SK-N-SH (cell line): Measurements from ENCODE around the gene RHOBTB3. TPM values are rescaled to one million over a fixed set of nuclear protein-coding genes. Genes with fewer than 3 reads are reported as not detected.

Experiments used
- CTCF ChIA-PET: fragments of 300-600, 350-600 bp; formaldehyde crosslinking; extraction: SDS; loops from one replicate; lab custom pipeline; 2021; lab: Yijun Ruan, JAX
- POLR2A ChIA-PET: fragments of 350-600 bp; sonication (Branson Sonifier 250); formaldehyde crosslinking; extraction: SDS; loops from one replicate; lab custom pipeline; 2020; ENCODE audit warnings: antibody characterized with exemption, inconsistent platforms; lab: Yijun Ruan, JAX
- DNase-seq: peaks from one replicate; pipeline ENCODE4 v3.0.0; 2012
- H2AFZ ChIP-seq: fragments of 200-600 bp; sonication (generic); 2 replicates; pipeline ENCODE4 v1.8.1; 2016; ENCODE audit warnings: antibody characterized with exemption, mild to moderate bottlenecking, low read depth
- H3F3A ChIP-seq: fragments of 200-600 bp; sonication (generic); replicated peaks from 2 replicates; pipeline ENCODE3; 2016; ENCODE audit warnings: antibody characterized with exemption, mild to moderate bottlenecking; ENCODE audit not compliant: insufficient read depth
- H3K27ac ChIP-seq, 2 experiments: fragments of 200-500 bp in 1 of 2; fragments of 200-600 bp in 1 of 2; sonication (Bioruptor generic) in 1 of 2; sonication (generic), shearing (Covaris generic) in 1 of 2; 2 replicates each; pipeline versions ENCODE4 v1.5.1 to v1.6.1; 2014 to 2016; ENCODE audit warnings: low read depth in 2 of 2, inconsistent platforms in 1 of 2, low read length in 1 of 2, mild to moderate bottlenecking in 1 of 2, mixed read lengths in 1 of 2
- H3K27me3 ChIP-seq: fragments of 200-600 bp; sonication (generic), shearing (Covaris generic); 2 replicates; pipeline ENCODE4 v1.6.1; 2016; ENCODE audit warnings: mixed run types; ENCODE audit not compliant: insufficient read depth
- H3K36me3 ChIP-seq, 2 experiments: fragments of 200-500 bp in 1 of 2; fragments of 200-600 bp in 1 of 2; sonication (Bioruptor generic) in 1 of 2; sonication (generic) in 1 of 2; replicated peaks in 1 of 2; 2 replicates each; pipeline versions ENCODE3 to v1.5.1; 2014 to 2016; ENCODE audit warnings: low read length in 1 of 2, mild to moderate bottlenecking in 1 of 2; ENCODE audit not compliant: insufficient read depth in 2 of 2, control insufficient read depth in 1 of 2
- H3K4me1 ChIP-seq, 2 experiments: fragments of 200-500 bp in 1 of 2; fragments of 200-600 bp in 1 of 2; sonication (Bioruptor generic) in 1 of 2; sonication (generic), shearing (Covaris generic) in 1 of 2; 2 replicates each; pipeline versions ENCODE4 v1.5.1 to v1.6.1; 2014 to 2016; ENCODE audit warnings: low read depth in 1 of 2, low read length in 1 of 2, mixed run types in 1 of 2; ENCODE audit not compliant: insufficient read depth in 2 of 2, control insufficient read depth in 1 of 2
- H3K4me2 ChIP-seq: fragments of 200-600 bp; sonication (generic), shearing (Covaris generic); 2 replicates; pipeline ENCODE4 v1.6.1; 2017; ENCODE audit warnings: mixed run types
- H3K4me3 ChIP-seq, 2 experiments: fragments of 200-500 bp in 1 of 2; fragments of 200-600 bp in 1 of 2; sonication (Bioruptor generic) in 1 of 2; sonication (generic), shearing (Covaris generic) in 1 of 2; 2 replicates each; pipeline versions ENCODE4 v1.5.1 to v1.8.1; 2014 to 2016; ENCODE audit warnings: low read depth in 2 of 2, inconsistent platforms in 1 of 2, low read length in 1 of 2, mild to moderate bottlenecking in 1 of 2, mixed read lengths in 1 of 2, moderate library complexity in 1 of 2
- H3K79me2 ChIP-seq: fragments of 200-600 bp; sonication (generic); 2 replicates; pipeline ENCODE4 v1.8.1; 2017; ENCODE audit warnings: mild to moderate bottlenecking; ENCODE audit not compliant: insufficient read depth
- H3K9ac ChIP-seq: fragments of 200-600 bp; sonication (generic); 2 replicates; pipeline ENCODE4 v1.6.1; 2017; ENCODE audit warnings: mixed run types
- H3K9me2 ChIP-seq: fragments of 200-600 bp; sonication (generic); 2 replicates; pipeline ENCODE4 v1.6.1; 2017; ENCODE audit warnings: mixed run types
- H3K9me3 ChIP-seq: fragments of 200-600 bp; sonication (generic); 2 replicates; pipeline ENCODE4 v1.6.1; 2017; ENCODE audit warnings: mixed run types, mild to moderate bottlenecking, moderate library complexity
- H4K20me1 ChIP-seq: fragments of 200-600 bp; sonication (generic); 2 replicates; pipeline ENCODE4 v1.6.1; 2017; ENCODE audit warnings: mild to moderate bottlenecking, mixed run types; ENCODE audit not compliant: insufficient read depth
- CHD2 ChIP-seq: fragments of 150-350 bp; IDR thresholded peaks from 2 replicates; pipeline ENCODE4 v1.6.1; 2018; ENCODE audit warnings: low read length; ENCODE audit not compliant: partially characterized antibody
- EP300 ChIP-seq, 2 experiments: IDR thresholded peaks; 2 replicates each; pipeline versions ENCODE4 v1.4.0 to v1.6.1; 2012; ENCODE audit warnings: borderline replicate concordance in 1 of 2, low read depth in 1 of 2, low read length in 1 of 2
- FOSL2 ChIP-seq: IDR thresholded peaks from 2 replicates; pipeline ENCODE4 v1.4.0; 2012; ENCODE audit warnings: low read depth, mild to moderate bottlenecking, moderate library complexity, borderline replicate concordance
- GABPA ChIP-seq: IDR thresholded peaks from 2 replicates; pipeline ENCODE4 v1.4.0; 2012; ENCODE audit warnings: low read depth, mild to moderate bottlenecking
- JUND ChIP-seq: IDR thresholded peaks from 2 replicates; pipeline ENCODE4 v1.4.0; 2012
- RFX5 ChIP-seq: IDR thresholded peaks from 2 replicates; pipeline ENCODE4 v1.6.1; 2012; ENCODE audit warnings: mild to moderate bottlenecking, improper control_type of control experiment, low read length
- TCF12 ChIP-seq: IDR thresholded peaks from 2 replicates; pipeline ENCODE4 v1.4.0; 2012
- TEAD4 ChIP-seq: IDR thresholded peaks from 2 replicates; pipeline ENCODE4 v1.4.0; 2012; ENCODE audit warnings: mild to moderate bottlenecking, borderline replicate concordance; ENCODE audit not compliant: insufficient read depth
- YY1 ChIP-seq: IDR thresholded peaks from 2 replicates; pipeline ENCODE4 v1.4.0; 2012; ENCODE audit warnings: low read depth, mild to moderate bottlenecking
- whole genome bisulfite sequencing: methylation state at CpG from one replicate; pipeline ENCODE4 v1.1.6; 2017; ENCODE audit warnings: low lambda C conversion rate; 5-methylcytosine and 5-hydroxymethylcytosine counted together
- polyA plus RNA-seq, 3 experiments: library from polyadenylated mRNA; depleted of rRNA; stranded (reverse); fragments of >200 nt; gene quantifications; 2 replicates each; pipeline ENCODE4 v1.2.3, GENCODE V29; 2012
- TF ChIP-seq, protein P1 (sequence below): IDR thresholded peaks from 2 replicates; pipeline ENCODE4 v1.4.0; 2012; ENCODE audit warnings: low read depth, borderline replicate concordance

The RHOBTB3 gene
- polyA plus RNA-seq, 1 of the 3 experiments (the other 2 are of a cell fraction), result 59.3 TPM

DNA sequence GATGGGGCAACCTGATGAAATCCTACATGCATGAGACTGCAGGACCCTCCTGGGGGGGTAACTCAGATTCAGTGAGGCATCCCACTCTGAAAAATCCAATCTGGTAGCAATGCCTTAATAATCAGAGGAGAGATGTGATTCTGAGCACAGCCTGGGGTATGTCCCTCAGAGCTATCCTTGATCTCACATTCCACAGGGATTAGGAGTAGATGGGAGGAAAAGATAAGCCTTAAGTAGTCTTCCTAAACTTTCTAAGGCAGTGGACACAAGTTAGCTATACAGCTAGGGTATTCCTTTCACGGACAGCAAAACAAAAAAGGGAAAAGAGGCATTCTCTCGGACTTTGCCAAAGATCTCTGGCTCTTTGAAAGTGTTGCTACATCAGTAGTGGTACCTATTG, 44.5 kb upstream of the RHOBTB3 start:
- Histone ChIP-seq H4K20me1 (no peaks in the 10 kb centered on the region), H3K79me2 (no peaks in the 10 kb centered on the region), H3K9me3 (no peaks in the 10 kb centered on the region), H3K9me2 (no peaks in the 10 kb centered on the region), H2AFZ (0 out of 2 replicates have a peak overlapping the region, but pooled peaks have one; percentile 38), H3K9ac (no peak overlapping the region), H3K4me3 (no peak overlapping the region), H3K4me2 (no peak overlapping the region), H3K27ac (no peak overlapping the region), H3K27me3 (no peaks in the 10 kb centered on the region), H3F3A (no peaks in the 10 kb centered on the region), H3K36me3 (no peaks in the 10 kb centered on the region), H3K4me1 (no peaks in the 10 kb centered on the region)
- 43% methylated on average over 2 of the region's 2 CpGs for WGBS
- ChIA-PET POLR2A (no interaction called here), CTCF (interaction anchor here (1.0 kb wide), 1 partner anchor 21 kb away, joined by 3 read pairs; no protein-coding TSS in a partner anchor)
- TF ChIP-seq JUND, result peak; percentile 24; the same call in 1 of the 2 replicates
- TF ChIP-seq GABPA, result no peak
- TF ChIP-seq FOSL2, result peak; percentile 26; the same call in 1 of the 2 replicates
- peak; percentile 53; the same call in 1 of the 2 replicates for TF ChIP-seq TEAD4
- no peak for TF ChIP-seq EP300 (IDR thresholded peaks at IDR 0.05; ENCODE audit: borderline replicate concordance in 1 of 2, low read depth in 1 of 2, low read length in 1 of 2)
- TF ChIP-seq TCF12, result peak; percentile 46
- no peak for DNase-seq

DNA sequence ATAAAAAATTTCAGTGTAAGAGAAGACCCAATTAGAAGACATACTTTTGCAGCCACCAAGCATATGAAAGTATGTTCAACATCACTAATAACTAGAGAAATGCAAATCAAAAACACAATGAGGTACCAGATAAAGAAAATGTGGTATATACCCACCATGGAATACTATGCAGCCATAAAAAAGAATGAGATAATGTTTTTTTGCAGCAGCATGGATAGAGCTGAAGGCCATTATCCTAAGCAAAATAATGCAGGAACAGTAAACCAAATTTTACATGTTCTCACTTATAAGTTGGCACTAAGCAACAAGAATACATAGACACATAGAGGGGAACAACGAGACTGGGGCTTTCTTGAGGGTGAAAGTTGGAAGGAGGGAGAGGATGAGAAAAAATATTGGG, 41.5 kb upstream of the RHOBTB3 start:
- H3K9me3 ChIP-seq, result no peaks in the 10 kb centered on the region
- TF ChIP-seq JUND (no peak), CHD2 (no peak)
- TF ChIP-seq, all 33 proteins: peak for 0
- Histone ChIP-seq H3K36me3 (no peaks in the 10 kb centered on the region), H3F3A (no peaks in the 10 kb centered on the region), H3K4me1 (no peaks in the 10 kb centered on the region; a peak in 1 of 4 replicates), H2AFZ (no peak overlapping the region), H3K9me2 (no peaks in the 10 kb centered on the region), H3K27ac (no peak overlapping the region), H3K9ac (no peak overlapping the region), H3K4me2 (no peak overlapping the region), H3K27me3 (no peaks in the 10 kb centered on the region), H3K4me3 (no peak overlapping the region), H3K79me2 (no peaks in the 10 kb centered on the region), H4K20me1 (no peaks in the 10 kb centered on the region)
- CTCF ChIA-PET, result no interaction called here
- POLR2A ChIA-PET, result no interaction called here
- DNase-seq, result no peak
- WGBS, result 73% methylated on average over 1 of the region's 1 CpG

DNA sequence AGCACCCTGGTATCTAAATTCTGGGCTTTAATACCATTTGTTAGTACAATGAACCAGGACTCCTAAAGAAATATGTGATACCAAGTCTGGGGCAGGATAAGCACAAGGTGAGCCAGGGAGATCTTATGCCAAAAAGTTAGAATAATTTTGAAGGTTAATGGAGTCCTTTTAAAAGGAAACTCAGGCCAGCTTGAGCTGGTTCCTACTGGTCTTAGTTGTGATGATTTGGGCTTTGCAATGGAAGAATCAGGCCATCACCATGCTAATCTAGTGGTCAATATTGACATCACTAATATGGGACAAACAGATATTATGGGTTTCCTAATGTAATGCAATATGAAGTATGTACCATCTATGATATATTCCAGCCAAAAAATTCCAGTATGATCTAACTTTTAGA, 40.8 kb upstream of the RHOBTB3 start:
- CTCF ChIA-PET, result interaction anchor here (0.6 kb wide), 1 partner anchor 156 kb away, joined by 3 read pairs; no protein-coding TSS in a partner anchor
- Histone ChIP-seq H3F3A (no peaks in the 10 kb centered on the region), H3K36me3 (no peaks in the 10 kb centered on the region), H2AFZ (no peak overlapping the region), H3K9me3 (no peaks in the 10 kb centered on the region), H3K4me1 (no peaks in the 10 kb centered on the region; a peak in 1 of 4 replicates), H4K20me1 (no peaks in the 10 kb centered on the region), H3K27ac (no peak overlapping the region), H3K27me3 (no peaks in the 10 kb centered on the region), H3K4me3 (no peak overlapping the region), H3K79me2 (no peaks in the 10 kb centered on the region), H3K9me2 (no peaks in the 10 kb centered on the region), H3K4me2 (no peak overlapping the region), H3K9ac (no peak overlapping the region)
- POLR2A ChIA-PET, result no interaction called here
- DNase-seq, result no peak
- TF ChIP-seq, protein P1, sequence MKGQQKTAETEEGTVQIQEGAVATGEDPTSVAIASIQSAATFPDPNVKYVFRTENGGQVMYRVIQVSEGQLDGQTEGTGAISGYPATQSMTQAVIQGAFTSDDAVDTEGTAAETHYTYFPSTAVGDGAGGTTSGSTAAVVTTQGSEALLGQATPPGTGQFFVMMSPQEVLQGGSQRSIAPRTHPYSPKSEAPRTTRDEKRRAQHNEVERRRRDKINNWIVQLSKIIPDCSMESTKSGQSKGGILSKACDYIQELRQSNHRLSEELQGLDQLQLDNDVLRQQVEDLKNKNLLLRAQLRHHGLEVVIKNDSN, result no peak
- no peak for TF ChIP-seq RFX5
- no peak for TF ChIP-seq YY1
- no peak for TF ChIP-seq GABPA
